K562 (cell line): ENCODE results near the gene GREB1. TPM values are rescaled to one million over a fixed set of nuclear protein-coding genes. Genes with fewer than 3 reads are reported as not detected.
A peak's percentile ranks its signal among the peaks of the same experiment; 100 is the strongest.

Experiments used
- ARID3B ChIP-seq: fragments of 250-450 bp; sonication (Bioruptor Pico); IDR thresholded peaks from 2 replicates; pipeline ENCODE4 v1.4.0; 2020; ENCODE audit warnings: borderline replicate concordance
- ARID4B ChIP-seq: sonication (generic); formaldehyde crosslinking; IDR thresholded peaks from 2 replicates; pipeline ENCODE4 v1.8.0; 2022; ENCODE audit warnings: mild to moderate bottlenecking, missing genetic modification reagents
- ATF1 ChIP-seq, 2 experiments: fragments of 450-650 bp in 1 of 2; IDR thresholded peaks; 2 replicates each; pipeline ENCODE4 v1.6.1; 2016; ENCODE audit warnings: missing compliant biosample characterization in 1 of 2, missing genetic modification characterization in 1 of 2
- CEBPB ChIP-seq: fragments of 450-650 bp; IDR thresholded peaks from 2 replicates; pipeline ENCODE4 v1.6.1; 2016; ENCODE audit warnings: missing genetic modification characterization, missing compliant biosample characterization
- DIDO1 ChIP-seq: fragments of 450-650 bp; IDR thresholded peaks from 2 replicates; pipeline ENCODE4 v1.6.1; 2016; ENCODE audit warnings: low read depth, missing biosample characterization, missing genetic modification characterization
- ETV1 ChIP-seq: fragments of 450-650 bp; conservative IDR thresholded peaks from 2 replicates; pipeline ENCODE4 v1.6.1; 2016; ENCODE audit warnings: missing genetic modification characterization, control low read depth, low read depth, missing compliant biosample characterization
- HOMEZ ChIP-seq: fragments of 250-450 bp; sonication (Bioruptor Pico); IDR thresholded peaks from 2 replicates; pipeline ENCODE4 v1.4.0; 2020; ENCODE audit warnings: mild to moderate bottlenecking, moderate library complexity
- JUND ChIP-seq, 2 experiments: IDR thresholded peaks; 2 replicates in 1 of 2; 3 replicates in 1 of 2; pipeline ENCODE4 v1.6.1; 2011; ENCODE audit warnings: borderline replicate concordance in 2 of 2, low read depth in 2 of 2, low read length in 2 of 2, improper control_type of control experiment in 1 of 2, missing biosample characterization in 1 of 2, missing genetic modification characterization in 1 of 2, missing genetic modification reagents in 1 of 2
- MCM5 ChIP-seq: fragments of 450-650 bp; IDR thresholded peaks from 2 replicates; pipeline ENCODE4 v1.6.1; 2016; ENCODE audit warnings: low read depth
- MTA2 ChIP-seq: fragments of 450-650 bp; IDR thresholded peaks from 2 replicates; pipeline ENCODE4 v1.6.1; 2016; ENCODE audit warnings: low read depth
- RBM17 ChIP-seq: fragments of 200-400 bp; formaldehyde crosslinking; IDR thresholded peaks from 2 replicates; pipeline ENCODE4 v1.6.1; 2017; ENCODE audit warnings: low read depth, mild to moderate bottlenecking, low read length, borderline replicate concordance
- SAFB ChIP-seq: fragments of 200-400 bp; formaldehyde crosslinking; IDR thresholded peaks from 2 replicates; pipeline ENCODE4 v1.6.1; 2017; ENCODE audit warnings: low read depth, low read length, borderline replicate concordance
- SUPT5H ChIP-seq: fragments of 450-650 bp; IDR thresholded peaks from 2 replicates; pipeline ENCODE4 v1.6.1; 2016
- TFAM ChIP-seq: fragments of 250-450 bp; sonication (Bioruptor Pico); conservative IDR thresholded peaks from 2 replicates; pipeline ENCODE4 v1.5.0; 2021; ENCODE audit warnings: mild to moderate bottlenecking, moderate library complexity
- TOE1 ChIP-seq, 2 experiments: fragments of 450-650 bp in 1 of 2; sonication (generic) in 1 of 2; formaldehyde crosslinking in 1 of 2; IDR thresholded peaks; 2 replicates each; pipeline versions ENCODE4 v1.7.1 to v1.8.0; 2016 to 2022; ENCODE audit warnings: borderline replicate concordance in 2 of 2, mild to moderate bottlenecking in 2 of 2, antibody characterized with exemption in 1 of 2, inconsistent platforms in 1 of 2, low read depth in 1 of 2, missing genetic modification reagents in 1 of 2, moderate library complexity in 1 of 2
- ZKSCAN3 ChIP-seq: fragments of 250-450 bp; sonication (Bioruptor Pico); IDR thresholded peaks from 2 replicates; pipeline ENCODE4 v1.4.0; 2020
- ZNF280B ChIP-seq: fragments of 250-450 bp; sonication (Bioruptor Pico); IDR thresholded peaks from 2 replicates; pipeline ENCODE4 v1.5.1; 2021; ENCODE audit warnings: mild to moderate bottlenecking
- polyA plus RNA-seq, 8 experiments: library from polyadenylated mRNA; depleted of rRNA in 4 of 8; stranded (reverse) in 5 of 8; unstranded in 3 of 8; fragments of >200 nt; fragmentation: Nextera tagmentation in 2 of 8; fragmentation: Illumina TruSeq in 1 of 8; extraction: Ambion mirVana in 2 of 8; extraction: Trizol in 1 of 8; gene quantifications; 2 replicates each; pipeline versions ENCODE4 v1.2.1 to v1.2.3, GENCODE V29; 2011 to 2014; ENCODE audit warnings: inconsistent platforms in 1 of 8, missing spikeins in 1 of 8
- total RNA-seq, 7 experiments: library from RNA; depleted of rRNA in 6 of 7; stranded (reverse); fragments of >200 nt in 6 of 7; fragmentation: Illumina TruSeq in 2 of 7; extraction: Trizol in 2 of 7; gene quantifications; 2 replicates each; pipeline versions ENCODE4 v1.2.1 to v1.2.3, GENCODE V29; 2011 to 2021; ENCODE audit warnings: low replicate concordance in 1 of 7

GREB1 gene
- total and polyA plus RNA-seq, 9 of the 15 experiments (the other 6 are each of a cell fraction or from before 2014, with no cell fraction given), result 0.04 to 0.86 (median 0.10) TPM; not detected in 1

- TF ChIP-seq ZNF280B, result no peak
- TF ChIP-seq JUND (IDR thresholded peaks at IDR 0.05; ENCODE audit: borderline replicate concordance, low read depth, low read length), result no peak
- no peak for TF ChIP-seq JUND (tag; IDR thresholded peaks at IDR 0.05; ENCODE audit: borderline replicate concordance, low read depth, low read length)
- 0 out of 2 replicates have a peak, but pooled peaks have one; percentile 20 for TF ChIP-seq ARID4B (CRISPR knock-in tag)
- TF ChIP-seq ETV1, result no peak
- no peak for TF ChIP-seq DIDO1
- TF ChIP-seq SAFB, result no peak
- no peak for TF ChIP-seq TFAM
- TF ChIP-seq SUPT5H, result no peak
- no peak for TF ChIP-seq HOMEZ (CRISPR knock-in tag)
- no peak for TF ChIP-seq CEBPB (tag)
- no peak for TF ChIP-seq TOE1 (IDR thresholded peaks at IDR 0.05; ENCODE audit: borderline replicate concordance)
- TF ChIP-seq TOE1 (CRISPR knock-in tag; IDR thresholded peaks at IDR 0.05; ENCODE audit: borderline replicate concordance, low read depth), result no peak
- TF ChIP-seq ZKSCAN3 (CRISPR knock-in tag), result no peak
- no peak for TF ChIP-seq RBM17
- TF ChIP-seq MTA2, result no peak
- no peak for TF ChIP-seq MCM5
- no peak for TF ChIP-seq ARID3B (CRISPR knock-in tag)
- no peak for TF ChIP-seq ATF1 (CRISPR knock-in tag; IDR thresholded peaks at IDR 0.05)
- TF ChIP-seq ATF1 (tag; IDR thresholded peaks at IDR 0.05), result no peak
Observed at GRCh38 chr2:11669454-11670291, 135.8 kb downstream of the GREB1 start, which contains the start of gene NTSR2 (continued).
